GM12892 (cell line): Measurements from ENCODE around the gene GHR.

Source experiments
- POLR2A ChIP-seq: IDR thresholded peaks from 2 replicates; pipeline ENCODE4 v1.6.1; 2011; ENCODE audit warnings: low read depth, low read length, control low read depth
- POLR2AphosphoS5 ChIP-seq: IDR thresholded peaks from 2 replicates; pipeline ENCODE4 v1.6.1; 2011; ENCODE audit warnings: low read depth, low read length, control low read depth
- TAF1 ChIP-seq: IDR thresholded peaks from 2 replicates; pipeline ENCODE4 v1.6.1; 2011; ENCODE audit warnings: low read depth, mild to moderate bottlenecking, control low read depth, low read length, borderline replicate concordance

DNA sequence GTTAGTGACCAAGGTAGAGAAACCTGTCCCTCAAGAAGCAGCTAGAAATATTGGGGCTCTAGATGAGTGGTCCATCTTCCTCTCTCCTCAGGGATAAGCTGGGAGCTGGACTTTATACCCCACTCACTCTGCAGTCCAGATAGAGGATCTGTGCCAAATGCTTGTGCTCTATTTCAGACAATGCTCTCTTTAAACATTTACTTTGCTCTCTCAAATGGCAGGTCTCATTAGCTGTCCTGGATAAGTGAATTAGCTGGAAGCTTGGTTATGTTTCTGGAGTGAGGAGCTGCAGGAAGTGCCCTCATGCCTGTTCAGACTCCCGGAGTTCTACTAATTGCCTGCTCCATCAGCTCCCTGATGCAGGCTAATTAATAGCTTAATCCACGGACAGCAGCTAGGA, 182.3 kb downstream of the GHR start:
- TF ChIP-seq POLR2A, result no peak
- TF ChIP-seq POLR2AphosphoS5, result no peak
- no peak for TF ChIP-seq TAF1
